Gastroesophageal sphincter (tissue), 3 donors: ENCODE results near the gene P3H1.

Experiments
- EP300 ChIP-seq: sonication (generic); formaldehyde crosslinking; IDR thresholded peaks from one replicate; pipeline ENCODE4 v1.6.1; 2017; ENCODE audit warnings: antibody characterized with exemption, mild to moderate bottlenecking
- POLR2A ChIP-seq, 2 donors: fragments of 450-650 bp; IDR thresholded peaks; one replicate each; pipeline ENCODE4 v1.6.1; 2017; ENCODE audit warnings: antibody characterized with exemption in 2 of 2, mild to moderate bottlenecking in 2 of 2, moderate library complexity in 1 of 2
- POLR2AphosphoS5 ChIP-seq: sonication (generic); formaldehyde crosslinking; IDR thresholded peaks from one replicate; pipeline ENCODE4 v1.6.1; 2017; ENCODE audit warnings: antibody characterized with exemption
- TF ChIP-seq, protein P1 (sequence below), 4 experiments: fragments of 200-600 bp in 2 of 4; fragments of 450-650 bp in 2 of 4; sonication (generic) in 1 of 4; IDR thresholded peaks; one replicate each; pipeline ENCODE4 v1.5.1; 2017 to 2019; ENCODE audit warnings: antibody characterized with exemption in 4 of 4, mild to moderate bottlenecking in 2 of 4, moderate library complexity in 2 of 4

GRCh38 chr1:42748461-42749410 lies 18.1 kb downstream of the P3H1 start:
- TF ChIP-seq, protein P1, sequence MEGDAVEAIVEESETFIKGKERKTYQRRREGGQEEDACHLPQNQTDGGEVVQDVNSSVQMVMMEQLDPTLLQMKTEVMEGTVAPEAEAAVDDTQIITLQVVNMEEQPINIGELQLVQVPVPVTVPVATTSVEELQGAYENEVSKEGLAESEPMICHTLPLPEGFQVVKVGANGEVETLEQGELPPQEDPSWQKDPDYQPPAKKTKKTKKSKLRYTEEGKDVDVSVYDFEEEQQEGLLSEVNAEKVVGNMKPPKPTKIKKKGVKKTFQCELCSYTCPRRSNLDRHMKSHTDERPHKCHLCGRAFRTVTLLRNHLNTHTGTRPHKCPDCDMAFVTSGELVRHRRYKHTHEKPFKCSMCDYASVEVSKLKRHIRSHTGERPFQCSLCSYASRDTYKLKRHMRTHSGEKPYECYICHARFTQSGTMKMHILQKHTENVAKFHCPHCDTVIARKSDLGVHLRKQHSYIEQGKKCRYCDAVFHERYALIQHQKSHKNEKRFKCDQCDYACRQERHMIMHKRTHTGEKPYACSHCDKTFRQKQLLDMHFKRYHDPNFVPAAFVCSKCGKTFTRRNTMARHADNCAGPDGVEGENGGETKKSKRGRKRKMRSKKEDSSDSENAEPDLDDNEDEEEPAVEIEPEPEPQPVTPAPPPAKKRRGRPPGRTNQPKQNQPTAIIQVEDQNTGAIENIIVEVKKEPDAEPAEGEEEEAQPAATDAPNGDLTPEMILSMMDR (IDR thresholded peaks at IDR 0.05): no peak
- TF ChIP-seq POLR2A (IDR thresholded peaks at IDR 0.05) (no peak), POLR2AphosphoS5 (no peak), EP300 (no peak)
